ENCODE data around the gene PRPF38B.
"Not testable (repeated sequence)": the region's sequence is repeated elsewhere in the genome, so short reads cannot be mapped to it uniquely, and the experiment has no call there.

PRPF38B gene, protein sequence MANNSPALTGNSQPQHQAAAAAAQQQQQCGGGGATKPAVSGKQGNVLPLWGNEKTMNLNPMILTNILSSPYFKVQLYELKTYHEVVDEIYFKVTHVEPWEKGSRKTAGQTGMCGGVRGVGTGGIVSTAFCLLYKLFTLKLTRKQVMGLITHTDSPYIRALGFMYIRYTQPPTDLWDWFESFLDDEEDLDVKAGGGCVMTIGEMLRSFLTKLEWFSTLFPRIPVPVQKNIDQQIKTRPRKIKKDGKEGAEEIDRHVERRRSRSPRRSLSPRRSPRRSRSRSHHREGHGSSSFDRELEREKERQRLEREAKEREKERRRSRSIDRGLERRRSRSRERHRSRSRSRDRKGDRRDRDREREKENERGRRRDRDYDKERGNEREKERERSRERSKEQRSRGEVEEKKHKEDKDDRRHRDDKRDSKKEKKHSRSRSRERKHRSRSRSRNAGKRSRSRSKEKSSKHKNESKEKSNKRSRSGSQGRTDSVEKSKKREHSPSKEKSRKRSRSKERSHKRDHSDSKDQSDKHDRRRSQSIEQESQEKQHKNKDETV
- 140 to 241 reads per million in 2 donors for total RNA-seq

- peak; percentile 90 for DNase-seq
These were observed at the start of gene PRPF38B for GRCh38 chr1:108691942-108692723. PRPF38B (plus strand) TSS chr1:108692310; CDS start chr1:108692592, 282 bp downstream.

GRCh38 chr1:108643492-108644335 is 48.4 kb upstream of the PRPF38B start:
- DNase-seq: peak; percentile 27

GRCh38 chr1:108644984-108645383 is 47.1 kb upstream of the PRPF38B start:
- DNase-seq: peak; percentile 11

DNA sequence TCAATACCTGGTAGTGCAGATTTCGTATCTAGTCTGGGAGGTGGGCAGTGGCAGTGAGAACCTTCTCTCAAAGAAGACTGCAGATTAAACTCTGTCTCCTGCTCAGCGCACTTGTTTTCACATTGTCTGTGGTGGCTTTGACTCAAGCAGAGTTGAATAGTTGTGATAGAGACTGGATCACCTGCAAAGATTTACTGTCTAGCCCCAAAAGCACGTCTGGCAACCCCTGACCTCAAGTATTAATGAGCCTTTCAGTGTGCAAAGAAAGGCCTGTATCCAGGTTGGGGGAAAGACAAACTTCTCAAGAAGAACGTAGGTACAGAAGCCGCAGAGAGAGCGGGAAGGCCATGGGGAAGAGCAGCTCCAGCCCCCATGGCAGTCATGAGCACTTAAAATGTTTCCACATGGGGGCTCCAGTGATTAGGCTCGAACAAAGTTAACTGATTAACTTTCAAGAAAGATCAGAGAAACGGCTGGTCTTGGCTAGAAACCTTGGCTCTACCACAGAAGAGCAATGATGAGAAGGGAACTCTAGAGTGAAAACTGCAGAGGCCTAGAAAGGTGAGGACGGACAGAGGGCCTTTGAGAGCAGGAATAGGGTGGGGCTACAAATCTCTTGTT is 46.4 kb upstream of the PRPF38B start:
- no peak for DNase-seq

DNA sequence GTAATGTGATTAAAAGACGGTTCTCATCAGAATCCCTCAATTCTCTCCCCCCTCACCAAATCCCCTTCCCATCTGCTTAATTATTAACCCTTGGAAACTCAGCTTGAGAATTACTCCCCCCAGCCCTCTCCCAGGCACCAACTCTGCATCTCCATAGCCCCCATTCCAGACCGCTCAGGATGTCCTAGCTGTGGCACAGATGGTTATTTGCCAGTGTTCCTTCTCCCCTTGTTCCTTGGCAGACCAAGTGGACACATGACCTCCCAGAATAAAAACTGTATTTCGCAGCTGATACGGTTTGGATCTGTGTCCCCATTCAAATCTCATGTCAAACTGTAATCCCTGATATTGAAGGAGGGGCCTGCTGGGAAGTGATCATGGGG is 45.9 kb upstream of the PRPF38B start:
- DNase-seq: no peak

DNA sequence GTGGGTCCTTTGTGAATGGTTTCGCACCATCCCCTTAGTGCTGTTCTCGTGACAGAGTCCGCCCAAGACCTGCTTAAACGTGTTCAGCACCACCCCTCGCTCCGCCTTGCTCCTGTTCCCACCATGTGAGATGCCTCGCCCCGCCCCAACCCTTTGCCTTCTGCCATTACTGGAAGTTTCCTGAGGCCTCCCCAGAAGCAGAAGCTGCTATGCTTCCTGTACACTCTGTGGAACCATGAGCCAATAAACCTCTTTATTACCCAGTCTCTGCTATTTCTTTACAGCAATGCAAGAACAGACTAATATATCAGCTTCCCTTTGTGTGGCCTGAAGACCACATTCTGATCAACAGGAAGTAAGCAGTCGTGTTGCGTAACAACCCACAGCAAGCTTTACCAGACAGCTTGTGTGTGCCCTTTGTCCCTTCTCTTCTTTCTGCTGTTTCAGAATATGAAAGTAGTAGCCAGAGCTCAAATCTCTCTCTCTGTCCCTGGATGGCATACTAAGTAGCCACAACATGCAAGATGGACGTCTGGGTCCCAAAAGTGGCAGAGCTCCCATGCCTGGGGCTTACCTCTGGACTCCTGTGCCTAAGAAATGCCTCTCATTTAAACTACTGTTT is 45.4 kb upstream of the PRPF38B start:
- peak; percentile 62 for DNase-seq

GRCh38 chr1:108653431-108654105 is 38.5 kb upstream of the PRPF38B start:
- DNase-seq: no peak

GRCh38 chr1:108657356-108658080 is 34.6 kb upstream of the PRPF38B start:
- DNase-seq: no peak

- peak; percentile 69 for DNase-seq
These were observed 31.0 kb upstream of the PRPF38B start, which contains the start of gene HENMT1 for GRCh38 chr1:108661030-108661609. HENMT1 (minus strand) TSS chr1:108661093; CDS start chr1:108659884, 1,209 bp downstream.

DNA sequence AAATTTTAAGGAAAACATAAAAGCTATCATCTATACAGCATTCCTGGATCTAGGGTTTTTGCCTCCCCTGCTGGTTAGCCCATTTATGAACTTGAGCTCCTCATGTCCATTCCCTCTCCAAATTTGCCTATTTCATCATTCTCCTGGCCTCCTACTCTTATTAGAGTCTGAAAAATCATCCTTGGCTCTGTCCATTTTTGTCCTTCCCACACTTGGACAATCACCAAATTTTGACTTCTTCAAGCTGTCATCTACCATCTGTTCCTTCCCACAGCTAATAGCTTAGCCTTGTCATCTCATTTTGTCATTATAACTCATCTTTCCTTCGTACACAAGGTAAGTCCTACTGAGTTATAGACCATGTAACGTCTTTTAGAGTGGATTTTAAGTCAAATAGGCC is 29.0 kb upstream of the PRPF38B start:
- no peak for DNase-seq

DNA sequence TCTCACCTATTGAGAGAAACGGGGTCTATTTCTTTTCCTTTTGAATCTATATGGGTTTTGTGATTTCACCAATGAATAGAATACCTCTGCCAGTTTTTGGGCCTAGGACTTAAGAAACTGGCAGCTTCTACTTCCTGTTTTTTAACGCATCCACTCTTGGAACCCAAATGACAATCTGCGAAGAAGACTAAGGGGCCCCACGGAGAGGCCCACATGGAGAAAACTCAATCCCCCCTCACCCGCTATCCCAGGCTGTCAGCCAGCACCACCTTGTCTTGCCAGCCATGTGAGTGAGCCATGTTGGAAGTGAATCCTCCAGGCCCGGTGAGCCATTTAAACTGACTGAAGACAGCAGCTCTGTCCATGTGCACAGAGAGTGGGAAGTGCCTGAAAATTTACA is 27.6 kb upstream of the PRPF38B start:
- DNase-seq: no peak

DNA sequence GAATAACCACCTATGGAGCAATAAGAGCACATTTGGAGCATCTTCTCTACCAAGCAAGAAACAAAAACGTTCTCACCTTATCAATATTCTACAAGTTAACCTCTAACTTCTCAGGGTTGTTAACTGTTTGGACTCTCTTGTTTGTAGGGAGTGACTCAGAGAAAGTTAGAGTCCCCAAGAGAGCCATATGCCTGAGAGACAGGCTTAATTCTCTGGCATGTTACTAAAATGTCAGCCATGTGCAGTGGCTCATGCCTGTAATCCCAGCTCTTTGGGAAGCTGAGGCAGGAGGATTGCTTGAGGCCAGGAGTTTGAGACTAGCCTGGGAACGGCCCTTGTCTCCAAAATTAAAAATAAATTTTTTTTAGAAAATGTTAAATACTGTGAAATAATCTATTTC is 27.0 kb upstream of the PRPF38B start:
- no peak for DNase-seq

DNA sequence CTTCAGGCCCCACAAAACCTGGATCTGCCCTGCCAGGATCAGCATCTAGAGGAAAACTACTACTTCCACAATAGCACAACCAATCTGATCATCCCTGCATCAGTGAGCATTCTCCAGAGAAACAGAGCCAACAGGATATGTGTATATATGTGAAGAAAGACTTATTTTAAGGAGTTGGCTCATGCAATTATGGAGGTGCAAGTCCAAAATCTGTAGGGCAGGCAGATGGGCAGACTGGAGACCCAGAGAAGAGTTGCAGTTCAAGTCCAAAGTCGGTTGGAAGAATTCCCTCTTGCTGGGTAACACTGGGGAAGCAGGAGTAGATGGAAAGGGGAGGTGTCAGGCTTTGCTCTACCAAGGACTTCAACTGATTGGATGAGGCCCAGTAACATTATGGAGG is 26.3 kb upstream of the PRPF38B start:
- DNase-seq: no peak

GRCh38 chr1:108667422-108667821 is 24.7 kb upstream of the PRPF38B start:
- not testable (repeated sequence) for DNase-seq

- DNase-seq: no peak
These were observed 23.3 kb upstream of the PRPF38B start for GRCh38 chr1:108668777-108669176.

DNA sequence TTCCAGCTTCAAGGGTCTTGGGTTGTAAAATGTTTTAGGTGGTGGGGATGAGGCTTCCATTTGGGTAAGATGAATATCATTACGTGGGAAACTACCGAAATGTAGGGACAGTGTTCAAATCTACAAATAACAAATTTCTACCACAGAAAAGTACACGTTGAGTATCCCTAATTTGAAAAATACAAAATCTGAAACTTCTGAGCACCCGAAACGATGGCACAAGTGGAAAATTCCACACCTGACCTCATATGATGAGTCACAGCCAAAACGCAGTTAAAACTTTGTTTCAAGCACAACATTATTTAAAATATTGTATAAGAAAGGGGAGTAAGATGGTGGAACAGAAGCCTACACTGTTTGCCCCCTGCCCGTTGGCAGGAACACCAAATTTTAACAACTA is 22.4 kb upstream of the PRPF38B start:
- DNase-seq: no peak

DNA sequence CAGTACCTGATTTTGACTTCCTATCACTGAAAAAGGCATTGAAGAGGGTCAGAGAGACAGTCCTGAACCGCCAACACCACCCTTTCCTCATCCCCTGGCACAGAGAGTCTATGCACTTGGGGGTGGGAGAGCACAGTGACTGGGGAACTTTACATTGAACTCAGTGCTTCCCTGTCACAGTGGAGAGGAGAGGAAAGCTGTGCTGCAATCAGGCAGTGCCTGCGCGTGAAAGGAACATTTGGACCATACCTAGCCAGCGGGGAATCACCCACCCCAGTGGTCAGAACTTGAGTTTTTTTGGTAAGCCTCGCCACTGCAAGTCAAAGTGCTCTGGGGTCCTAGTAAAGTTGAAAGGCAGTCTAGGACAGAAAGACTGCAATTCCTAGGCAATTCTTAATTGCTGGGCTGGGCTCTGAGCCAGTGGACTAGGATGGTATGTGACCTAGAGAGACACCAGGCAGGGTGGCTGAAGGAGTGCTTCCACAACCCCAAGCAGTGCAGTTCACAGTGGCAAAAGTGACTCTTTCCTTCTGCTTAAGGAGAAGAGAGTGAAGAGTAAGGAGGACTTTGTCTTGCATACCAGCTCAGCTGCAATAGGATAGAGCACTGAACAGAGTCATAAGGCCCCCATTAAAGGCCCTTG is 21.9 kb upstream of the PRPF38B start:
- DNase-seq: no peak

- DNase-seq: no peak
These were observed 21.0 kb upstream of the PRPF38B start for GRCh38 chr1:108671143-108671542.

DNA sequence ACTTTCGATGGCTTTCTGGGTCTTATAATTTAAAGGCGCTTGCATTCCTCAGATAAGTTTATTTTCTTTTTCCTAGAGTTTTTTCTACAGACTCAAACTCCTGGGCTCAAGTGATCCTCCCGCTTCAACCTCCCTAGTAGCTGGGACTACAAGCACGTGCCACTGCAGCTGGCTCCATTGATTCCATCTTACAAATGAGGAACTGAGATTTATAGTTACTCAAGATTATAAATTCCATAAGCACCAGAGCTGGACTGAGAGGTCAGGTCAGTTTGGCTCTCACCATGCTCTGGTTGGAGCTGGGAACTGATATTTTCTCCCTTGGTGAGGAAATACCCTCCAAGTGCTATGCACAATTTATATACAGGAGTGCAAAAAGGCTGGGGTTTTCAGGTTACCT is 13.4 kb upstream of the PRPF38B start:
- DNase-seq: no peak

Measured in T-helper 9 cell (primary cell).